Epithelial cell of esophagus (primary cell): ENCODE measurements around the gene FAM50B.

Experiments
- DNase-seq: peaks from one replicate; pipeline ENCODE4 v3.0.0; 2010; ENCODE audit warnings: low read depth
- H3K4me3 ChIP-seq: 2 replicates; pipeline ENCODE4 v1.5.1; 2011; ENCODE audit warnings: mild to moderate bottlenecking, low read length, control low read depth
- CTCF ChIP-seq: IDR thresholded peaks from 2 replicates; pipeline ENCODE4 v1.5.1; 2011; ENCODE audit warnings: low read depth, mild to moderate bottlenecking, low read length, control low read depth, inconsistent platforms; ENCODE audit not compliant: insufficient read depth; ENCODE audit errors: missing control alignments

FAM50B gene

GRCh38 chr6:3867641-3868502 lies 18.7 kb downstream of the FAM50B start:
- TF ChIP-seq CTCF = no peak
- peak; percentile 49 for DNase-seq
- no peak overlapping the region for H3K4me3 ChIP-seq

- TF ChIP-seq CTCF = no peak
- H3K4me3 ChIP-seq = no peak overlapping the region
- DNase-seq = no peak
Measured at GRCh38 chr6:3868544-3868943, 19.4 kb downstream of the FAM50B start.

- no peak overlapping the region for H3K4me3 ChIP-seq
- no peak for TF ChIP-seq CTCF
- DNase-seq = no peak
Measured at GRCh38 chr6:3869284-3869631, 20.1 kb downstream of the FAM50B start.

GRCh38 chr6:3869632-3870527 lies 20.7 kb downstream of the FAM50B start:
- no peak overlapping the region for H3K4me3 ChIP-seq
- no peak for DNase-seq
- no peak for TF ChIP-seq CTCF

- DNase-seq = no peak
- no peak overlapping the region for H3K4me3 ChIP-seq
- TF ChIP-seq CTCF = no peak
Measured at GRCh38 chr6:3870528-3870925, 21.4 kb downstream of the FAM50B start.

DNA sequence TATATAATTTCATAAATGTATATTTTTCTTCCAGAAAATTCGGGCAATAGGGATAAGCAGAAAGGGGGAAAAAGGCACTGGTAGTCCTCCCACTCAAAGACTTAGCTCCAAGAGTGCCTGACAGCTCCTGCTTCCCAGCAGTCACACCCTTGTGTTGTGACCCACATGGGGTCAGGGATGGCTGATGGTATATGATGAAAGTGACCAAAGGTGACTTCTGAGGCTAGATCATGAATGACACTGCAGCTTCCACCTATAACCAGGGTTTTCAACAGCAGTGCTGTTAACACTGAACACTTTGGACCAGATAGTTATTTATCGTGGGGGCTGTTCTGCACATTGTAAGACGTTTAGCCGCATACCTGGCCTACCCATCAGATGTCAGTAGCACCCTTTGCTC lies 22.3 kb downstream of the FAM50B start:
- H3K4me3 ChIP-seq = no peak overlapping the region
- TF ChIP-seq CTCF = no peak
- no peak for DNase-seq
